Superior temporal gyrus (tissue), 1 donor: ENCODE measurements around the gene FXYD4.

Experiments
- DNase-seq: peaks from one replicate; pipeline ENCODE4 v3.0.0-alpha.2; 2016; ENCODE audit errors: extremely low spot score

FXYD4 gene

GRCh38 chr10:43395571-43396060 is 24.2 kb downstream of the FXYD4 start:
- DNase-seq, result no peak

- DNase-seq, result no peak
These were observed 24.9 kb downstream of the FXYD4 start for GRCh38 chr10:43396061-43396927.

- peak; percentile 81 for DNase-seq
These were observed 25.6 kb downstream of the FXYD4 start for GRCh38 chr10:43396928-43397624.

GRCh38 chr10:43398939-43399319 is 27.5 kb downstream of the FXYD4 start:
- no peak for DNase-seq

GRCh38 chr10:43399320-43400310 is 28.2 kb downstream of the FXYD4 start:
- DNase-seq, result no peak

- no peak for DNase-seq
These were observed 30.2 kb downstream of the FXYD4 start for GRCh38 chr10:43401627-43402026.

- no peak for DNase-seq
These were observed 30.7 kb downstream of the FXYD4 start for GRCh38 chr10:43402176-43402575.

GRCh38 chr10:43402880-43403452 is 31.5 kb downstream of the FXYD4 start:
- no peak for DNase-seq

- no peak for DNase-seq
These were observed 32.7 kb downstream of the FXYD4 start for GRCh38 chr10:43403911-43404703.

- DNase-seq, result no peak
These were observed 33.3 kb downstream of the FXYD4 start for GRCh38 chr10:43404704-43405084.

- DNase-seq, result no peak
These were observed 35.7 kb downstream of the FXYD4 start for GRCh38 chr10:43407148-43407575.

- DNase-seq, result peak; percentile 81
These were observed 36.3 kb downstream of the FXYD4 start for GRCh38 chr10:43407576-43408330.

- no peak for DNase-seq
These were observed 36.9 kb downstream of the FXYD4 start for GRCh38 chr10:43408331-43408709.

GRCh38 chr10:43408710-43409384 is 37.4 kb downstream of the FXYD4 start, which contains the start of gene HNRNPF:
TSS of gene HNRNPF (minus strand) at chr10:43409186. CDS start at chr10:43387884, 21,302 bp downstream.
- DNase-seq, result peak; percentile 94

GRCh38 chr10:43409385-43410109 is 38.1 kb downstream of the FXYD4 start:
- DNase-seq, result no peak

GRCh38 chr10:43410345-43410744 is 38.9 kb downstream of the FXYD4 start:
- no peak for DNase-seq

GRCh38 chr10:43411536-43411935 is 40.1 kb downstream of the FXYD4 start:
- DNase-seq, result no peak

- DNase-seq, result no peak
These were observed 44.1 kb downstream of the FXYD4 start for GRCh38 chr10:43415544-43415943.
